ENCODE results near the gene ZNF829.

ZNF829 gene

GRCh38 chr19:36915992-36916830 lies at the start of gene ZNF829, which contains the start of gene ZNF568:
Gene ZNF829 (minus strand): TSS chr19:36916291. CDS start chr19:36915167, 1,124 bp downstream.
Gene ZNF568 (plus strand): TSS chr19:36916332. CDS start chr19:36922771, 6,439 bp downstream.
- in situ Hi-C loops (cut with HindIII; ENCODE audit: low sequenced_read_pairs): no loop called here

- in situ Hi-C loops (cut with HindIII; ENCODE audit: low sequenced_read_pairs): no loop called here
Observed at GRCh38 chr19:36963280-36963679, 47.2 kb upstream of the ZNF829 start.

- in situ Hi-C loops (cut with HindIII; ENCODE audit: low sequenced_read_pairs): no loop called here
Observed at GRCh38 chr19:36962346-36962745, 46.3 kb upstream of the ZNF829 start.

GRCh38 chr19:36950335-36951119 lies 34.4 kb upstream of the ZNF829 start:
- in situ Hi-C loops (cut with HindIII; ENCODE audit: low sequenced_read_pairs): no loop called here

DNA sequence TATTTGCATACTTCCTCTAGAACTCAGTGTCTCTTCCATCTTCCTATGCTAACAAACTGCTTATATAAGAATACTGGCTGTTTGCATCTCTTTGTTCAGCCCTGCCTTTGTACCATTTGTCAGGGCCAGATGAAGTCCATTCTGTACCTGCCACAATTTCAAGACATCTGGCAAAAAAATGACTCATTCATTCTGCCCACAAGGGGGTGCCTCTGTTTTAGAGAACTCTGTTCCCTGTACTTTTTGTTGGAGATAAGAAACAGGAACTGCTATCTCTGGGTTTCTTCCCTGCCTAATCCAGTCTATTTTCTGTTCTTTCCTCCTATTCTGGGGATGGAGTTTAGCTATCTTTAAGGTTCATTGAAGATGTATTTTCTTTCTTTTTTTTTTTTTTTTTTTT lies 23.1 kb upstream of the ZNF829 start:
- in situ Hi-C loops (cut with HindIII; ENCODE audit: low sequenced_read_pairs): no loop called here

DNA sequence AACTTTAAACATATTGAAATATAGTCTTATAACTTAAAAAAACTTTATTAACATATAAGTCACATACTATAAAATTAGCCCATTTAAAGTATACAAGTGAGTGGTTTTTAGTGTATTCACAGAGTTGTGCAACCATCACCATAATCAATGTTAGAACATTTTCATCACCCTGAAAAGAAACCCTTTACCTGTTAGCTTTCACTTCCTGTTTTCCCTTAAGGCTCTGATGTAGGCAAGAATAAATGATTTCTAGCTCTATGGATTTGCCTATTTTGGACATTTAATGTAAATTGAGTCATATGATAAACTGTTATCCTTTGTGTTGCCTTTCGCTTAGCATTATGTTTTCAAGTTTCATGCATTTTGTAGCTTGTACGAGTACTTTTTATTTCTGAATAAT lies 15.6 kb upstream of the ZNF829 start:
- in situ Hi-C loops (cut with HindIII; ENCODE audit: low sequenced_read_pairs): no loop called here

- in situ Hi-C loops (cut with HindIII; ENCODE audit: low sequenced_read_pairs): no loop called here
Observed at GRCh38 chr19:36918090-36918489, 2.0 kb upstream of the ZNF829 start.

GRCh38 chr19:36916991-36917390 lies 900 bp upstream of the ZNF829 start:
- in situ Hi-C loops (cut with HindIII; ENCODE audit: low sequenced_read_pairs): no loop called here

DNA sequence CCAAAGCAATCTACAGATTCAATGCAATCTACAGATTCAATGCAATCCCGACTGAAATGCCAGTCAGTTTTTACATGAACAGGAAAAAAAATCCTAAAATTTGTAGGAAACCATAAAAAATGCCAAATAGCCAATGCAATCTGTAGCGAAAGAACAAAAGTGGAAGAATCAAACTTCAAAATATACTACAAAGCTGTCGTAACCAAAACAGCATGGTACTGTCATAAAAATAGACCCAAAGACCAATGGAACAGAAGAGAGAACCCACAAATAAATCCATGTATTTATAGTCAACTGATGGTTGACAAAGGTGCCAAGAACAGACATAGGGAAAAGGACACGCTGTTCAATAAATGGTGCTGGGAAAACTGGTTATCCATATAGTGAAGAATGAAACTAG lies 17.7 kb downstream of the ZNF829 start:
- in situ Hi-C loops (cut with HindIII; ENCODE audit: low sequenced_read_pairs): no loop called here

DNA sequence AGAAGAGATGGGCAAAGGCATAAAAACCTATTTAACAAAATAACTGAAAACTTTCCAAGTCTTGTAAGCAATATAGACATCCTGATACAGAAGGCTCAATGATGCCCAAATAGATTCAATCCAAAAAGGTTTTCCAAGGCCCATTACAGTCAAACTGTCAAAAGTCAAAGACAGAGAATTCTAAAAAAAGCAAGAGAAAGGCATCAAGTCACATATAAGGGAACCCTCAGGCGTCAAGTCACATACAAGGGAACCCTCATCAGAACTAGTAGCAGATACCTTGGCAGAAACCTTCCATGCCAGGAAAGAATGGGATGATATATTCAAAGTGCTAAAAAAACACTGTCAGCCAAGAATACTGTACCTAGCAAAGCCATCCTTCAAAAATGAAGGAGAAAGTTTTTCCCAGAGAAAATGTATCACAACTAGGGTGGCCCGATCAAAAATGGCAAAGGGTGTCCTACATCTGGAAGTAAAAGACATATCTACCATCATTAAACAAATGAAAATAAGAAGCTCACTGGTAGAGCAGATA lies 21.2 kb downstream of the ZNF829 start:
- in situ Hi-C loops (cut with HindIII; ENCODE audit: low sequenced_read_pairs): no loop called here

- in situ Hi-C loops (cut with HindIII; ENCODE audit: low sequenced_read_pairs): no loop called here
Observed at GRCh38 chr19:36891768-36892357, 24.2 kb downstream of the ZNF829 start.

GRCh38 chr19:36876993-36877938 lies 38.8 kb downstream of the ZNF829 start:
- in situ Hi-C loops (cut with HindIII; ENCODE audit: low sequenced_read_pairs): no loop called here

- in situ Hi-C loops (cut with HindIII; ENCODE audit: low sequenced_read_pairs): no loop called here
Observed at GRCh38 chr19:36851898-36852297, 64.2 kb downstream of the ZNF829 start.

DNA sequence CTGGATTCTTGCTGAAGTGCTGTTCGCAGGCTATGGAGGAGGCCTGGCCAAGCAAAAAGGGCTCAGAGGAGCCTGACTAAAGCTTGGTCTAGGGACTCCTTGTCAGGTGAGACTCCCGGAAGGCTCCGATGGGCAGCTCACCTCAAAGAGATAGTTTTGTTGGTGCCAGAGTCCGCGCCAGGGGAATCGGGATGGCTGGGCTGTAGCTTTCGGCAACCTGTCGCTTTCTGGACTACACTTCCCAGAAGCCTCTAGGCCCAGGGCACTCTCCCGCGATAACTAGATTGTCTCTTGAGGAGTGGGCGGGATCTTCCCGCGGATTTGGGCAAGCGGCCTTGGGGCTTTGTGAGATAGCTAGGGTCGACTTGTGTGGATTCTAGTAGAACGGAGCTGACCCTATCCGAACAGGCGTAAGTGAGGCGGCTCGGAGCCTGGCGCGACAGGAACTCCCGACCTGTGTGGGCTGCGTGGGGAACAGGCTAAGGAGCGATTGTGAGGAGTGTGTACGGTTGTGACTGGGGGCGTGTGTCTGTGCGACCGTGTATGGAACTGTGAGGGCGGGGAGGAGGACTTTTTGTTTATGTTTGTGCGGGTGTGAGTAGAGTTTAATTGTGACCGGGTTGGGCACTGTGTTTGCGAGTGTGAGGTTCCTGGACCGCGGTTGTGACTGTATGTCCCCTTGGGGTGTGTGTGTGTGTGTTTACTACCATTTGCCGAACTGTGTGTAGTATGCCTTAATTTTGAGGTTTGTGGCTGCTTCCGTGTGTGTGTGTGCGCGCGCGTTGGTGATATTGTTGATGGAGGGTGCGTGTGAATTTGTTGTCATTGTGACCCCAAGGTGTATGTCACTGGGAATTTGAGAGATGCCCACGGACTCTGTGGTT lies 65.3 kb downstream of the ZNF829 start, which contains the start of gene ZNF345:
Gene ZNF345 (plus strand): TSS at position 318 of the 884 bp plus-strand sequence. CDS start 25,955 bp downstream, outside the sequence.
- in situ Hi-C loops (cut with HindIII; ENCODE audit: low sequenced_read_pairs): no loop called here

DNA sequence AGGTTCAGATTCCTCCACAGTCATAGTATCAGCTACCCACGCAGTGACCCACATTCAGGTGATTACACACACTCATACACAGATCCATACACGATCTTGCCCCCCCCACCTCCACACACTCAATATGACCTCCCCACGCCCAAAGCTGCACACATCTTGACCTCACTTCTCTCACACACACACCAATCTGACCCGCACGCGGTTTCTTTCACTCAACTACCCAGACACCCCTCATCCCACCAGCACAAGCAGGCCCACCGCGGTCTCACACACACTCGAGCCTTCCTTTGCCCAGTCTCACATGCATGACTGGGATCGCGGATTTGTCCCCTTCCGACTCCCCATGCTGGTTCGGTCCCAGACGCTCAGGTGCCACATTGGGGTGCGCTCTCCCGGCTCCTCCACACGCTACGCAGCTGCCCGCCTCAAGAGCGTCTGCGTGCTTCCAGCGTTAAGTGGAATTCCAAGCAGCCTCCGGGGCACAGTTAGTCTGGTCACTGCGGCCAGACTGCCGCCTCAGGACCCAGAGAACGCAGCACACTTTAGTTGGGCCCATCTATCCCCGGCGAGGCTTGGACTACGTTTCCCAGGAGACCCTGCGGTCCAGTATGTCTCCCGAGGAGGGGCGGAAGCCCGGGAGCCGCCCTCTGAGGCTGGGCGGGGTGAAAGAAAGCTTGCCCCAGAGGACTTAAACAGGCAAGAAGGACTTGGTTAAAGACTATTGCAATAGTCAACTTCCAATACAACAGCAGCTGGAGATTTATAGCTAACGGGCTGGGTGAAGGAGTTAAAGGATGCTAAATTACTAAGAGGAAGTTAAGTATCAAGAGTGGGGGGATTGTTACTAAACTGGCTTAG lies 66.2 kb downstream of the ZNF829 start:
- in situ Hi-C loops (cut with HindIII; ENCODE audit: low sequenced_read_pairs): no loop called here

DNA sequence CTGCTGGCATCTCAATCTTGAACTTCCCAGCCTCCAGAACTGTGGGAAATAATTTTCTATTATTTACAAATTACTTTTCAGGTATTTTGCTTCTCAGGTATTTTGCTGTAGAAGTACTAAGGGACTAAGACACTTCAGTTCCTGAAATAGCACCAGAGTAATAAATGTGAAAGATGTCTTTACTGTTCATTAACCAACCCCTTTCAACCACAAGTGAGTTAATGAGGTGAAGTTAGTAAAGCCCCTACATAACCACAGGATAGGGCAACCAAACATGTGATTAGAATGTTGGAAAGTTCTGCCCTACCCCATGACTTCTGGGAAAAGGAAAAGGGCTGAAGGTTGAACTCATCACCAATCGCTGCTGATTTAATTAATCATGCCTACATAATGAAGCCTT lies 68.1 kb downstream of the ZNF829 start:
- in situ Hi-C loops (cut with HindIII; ENCODE audit: low sequenced_read_pairs): no loop called here

DNA sequence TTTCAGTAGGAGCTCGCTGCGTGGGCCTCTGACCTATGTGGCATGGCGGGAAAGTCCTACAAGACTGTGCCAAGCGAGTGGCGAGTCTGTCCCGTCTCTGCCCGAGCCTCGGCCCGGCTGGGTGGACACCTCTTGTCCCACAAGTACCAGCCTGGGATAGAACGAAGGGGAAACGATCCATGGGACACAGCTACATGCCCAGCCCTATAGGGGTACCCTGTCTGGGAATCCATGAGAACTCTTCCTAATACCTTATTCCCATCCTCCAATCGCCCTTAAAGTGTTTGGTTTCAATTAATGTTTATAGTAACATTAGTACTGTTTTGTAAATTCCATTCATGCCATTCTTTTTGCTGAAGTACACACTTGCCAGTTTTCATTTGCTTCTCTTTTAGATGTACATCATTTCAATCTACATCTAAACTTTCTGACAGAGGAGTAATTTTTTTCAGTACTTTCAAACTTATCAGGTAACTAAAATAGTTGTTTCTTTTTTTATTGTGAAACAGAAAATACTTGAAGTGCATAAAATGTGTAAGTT lies 77.2 kb downstream of the ZNF829 start:
- in situ Hi-C loops (cut with HindIII; ENCODE audit: low sequenced_read_pairs): no loop called here

Measured in DLD1 (cell line).